Peyer's patch (tissue), 4 donors: Measurements from ENCODE around the gene LAMC3.

Experiments used
- CTCF ChIP-seq, 6 experiments: fragments of 450-650 bp in 4 of 6; fragments of 200-600 bp in 2 of 6; sonication (generic) in 1 of 6; IDR thresholded peaks; one replicate each; pipeline ENCODE4 v1.5.1; 2017 to 2019; ENCODE audit warnings: antibody characterized with exemption in 6 of 6, mild to moderate bottlenecking in 3 of 6, moderate library complexity in 1 of 6
- POLR2A ChIP-seq, 2 donors: fragments of 450-650 bp; IDR thresholded peaks; one replicate each; pipeline ENCODE4 v1.5.1; 2017; ENCODE audit warnings: antibody characterized with exemption in 2 of 2, mild to moderate bottlenecking in 2 of 2, moderate library complexity in 2 of 2

- TF ChIP-seq CTCF (IDR thresholded peaks at IDR 0.05) (no peak), POLR2A (IDR thresholded peaks at IDR 0.05) (no peak)
Observed at GRCh38 chr9:130972957-130973685, 35.9 kb upstream of the LAMC3 start.
